ENCODE data around the gene MTF1.

DNA sequence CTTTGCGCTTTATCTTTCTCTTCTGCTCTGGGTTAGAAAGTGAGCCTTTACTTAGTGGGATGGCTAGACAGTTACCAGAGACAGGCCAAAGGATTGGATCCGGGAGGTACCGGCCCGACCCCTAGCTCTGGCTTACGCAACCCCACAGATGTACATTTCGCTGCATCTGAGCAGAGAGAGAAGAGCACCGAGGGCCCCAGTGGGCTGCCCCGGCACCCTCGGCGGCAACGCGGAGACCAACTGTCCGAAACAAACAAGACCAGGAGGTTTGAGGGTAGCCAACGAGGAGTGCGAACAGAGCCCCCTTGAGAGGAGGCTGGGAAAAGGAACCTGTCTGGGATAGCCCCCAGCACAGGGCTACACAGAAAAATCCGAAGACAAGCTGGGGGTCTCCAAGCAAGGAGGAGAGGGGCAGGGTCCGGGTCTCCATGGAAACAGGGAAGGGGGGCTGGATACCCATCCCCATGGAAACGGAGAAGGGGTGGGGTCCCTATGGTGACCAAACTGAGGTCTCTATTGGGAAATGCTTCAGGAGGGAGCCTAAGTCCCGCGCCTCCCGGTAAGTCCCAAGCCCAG lies 373 bp downstream of the MTF1 start:
- TF ChIP-seq, protein P1, sequence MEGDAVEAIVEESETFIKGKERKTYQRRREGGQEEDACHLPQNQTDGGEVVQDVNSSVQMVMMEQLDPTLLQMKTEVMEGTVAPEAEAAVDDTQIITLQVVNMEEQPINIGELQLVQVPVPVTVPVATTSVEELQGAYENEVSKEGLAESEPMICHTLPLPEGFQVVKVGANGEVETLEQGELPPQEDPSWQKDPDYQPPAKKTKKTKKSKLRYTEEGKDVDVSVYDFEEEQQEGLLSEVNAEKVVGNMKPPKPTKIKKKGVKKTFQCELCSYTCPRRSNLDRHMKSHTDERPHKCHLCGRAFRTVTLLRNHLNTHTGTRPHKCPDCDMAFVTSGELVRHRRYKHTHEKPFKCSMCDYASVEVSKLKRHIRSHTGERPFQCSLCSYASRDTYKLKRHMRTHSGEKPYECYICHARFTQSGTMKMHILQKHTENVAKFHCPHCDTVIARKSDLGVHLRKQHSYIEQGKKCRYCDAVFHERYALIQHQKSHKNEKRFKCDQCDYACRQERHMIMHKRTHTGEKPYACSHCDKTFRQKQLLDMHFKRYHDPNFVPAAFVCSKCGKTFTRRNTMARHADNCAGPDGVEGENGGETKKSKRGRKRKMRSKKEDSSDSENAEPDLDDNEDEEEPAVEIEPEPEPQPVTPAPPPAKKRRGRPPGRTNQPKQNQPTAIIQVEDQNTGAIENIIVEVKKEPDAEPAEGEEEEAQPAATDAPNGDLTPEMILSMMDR (IDR thresholded peaks at IDR 0.05; ENCODE audit: poor library complexity, severe bottlenecking) = no peak
- no peak for TF ChIP-seq TAF1 (IDR thresholded peaks at IDR 0.05; ENCODE audit: low read depth)
- TF ChIP-seq MXI1 (conservative IDR thresholded peaks at IDR 0.05; ENCODE audit: poor library complexity, severe bottlenecking) = no peak
- TF ChIP-seq SMC3 (conservative IDR thresholded peaks at IDR 0.05; ENCODE audit: poor library complexity) = no peak
- no peak for TF ChIP-seq POLR2AphosphoS5 (IDR thresholded peaks at IDR 0.05)
- TF ChIP-seq RAD21 (conservative IDR thresholded peaks at IDR 0.05) = no peak
- TF ChIP-seq EP300 (conservative IDR thresholded peaks at IDR 0.05; ENCODE audit: poor library complexity, severe bottlenecking) = peak; percentile 38
- TF ChIP-seq EZH2 (IDR thresholded peaks at IDR 0.05; ENCODE audit: borderline replicate concordance, insufficient read depth, low read length, poor library complexity, severe bottlenecking) = no peak
- TF ChIP-seq, protein P2, sequence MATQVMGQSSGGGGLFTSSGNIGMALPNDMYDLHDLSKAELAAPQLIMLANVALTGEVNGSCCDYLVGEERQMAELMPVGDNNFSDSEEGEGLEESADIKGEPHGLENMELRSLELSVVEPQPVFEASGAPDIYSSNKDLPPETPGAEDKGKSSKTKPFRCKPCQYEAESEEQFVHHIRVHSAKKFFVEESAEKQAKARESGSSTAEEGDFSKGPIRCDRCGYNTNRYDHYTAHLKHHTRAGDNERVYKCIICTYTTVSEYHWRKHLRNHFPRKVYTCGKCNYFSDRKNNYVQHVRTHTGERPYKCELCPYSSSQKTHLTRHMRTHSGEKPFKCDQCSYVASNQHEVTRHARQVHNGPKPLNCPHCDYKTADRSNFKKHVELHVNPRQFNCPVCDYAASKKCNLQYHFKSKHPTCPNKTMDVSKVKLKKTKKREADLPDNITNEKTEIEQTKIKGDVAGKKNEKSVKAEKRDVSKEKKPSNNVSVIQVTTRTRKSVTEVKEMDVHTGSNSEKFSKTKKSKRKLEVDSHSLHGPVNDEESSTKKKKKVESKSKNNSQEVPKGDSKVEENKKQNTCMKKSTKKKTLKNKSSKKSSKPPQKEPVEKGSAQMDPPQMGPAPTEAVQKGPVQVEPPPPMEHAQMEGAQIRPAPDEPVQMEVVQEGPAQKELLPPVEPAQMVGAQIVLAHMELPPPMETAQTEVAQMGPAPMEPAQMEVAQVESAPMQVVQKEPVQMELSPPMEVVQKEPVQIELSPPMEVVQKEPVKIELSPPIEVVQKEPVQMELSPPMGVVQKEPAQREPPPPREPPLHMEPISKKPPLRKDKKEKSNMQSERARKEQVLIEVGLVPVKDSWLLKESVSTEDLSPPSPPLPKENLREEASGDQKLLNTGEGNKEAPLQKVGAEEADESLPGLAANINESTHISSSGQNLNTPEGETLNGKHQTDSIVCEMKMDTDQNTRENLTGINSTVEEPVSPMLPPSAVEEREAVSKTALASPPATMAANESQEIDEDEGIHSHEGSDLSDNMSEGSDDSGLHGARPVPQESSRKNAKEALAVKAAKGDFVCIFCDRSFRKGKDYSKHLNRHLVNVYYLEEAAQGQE (IDR thresholded peaks at IDR 0.05; ENCODE audit: borderline replicate concordance) = no peak

Measured in neural cell (in vitro differentiated cells).